Neural cell (in vitro differentiated cells): ENCODE results near the gene RYR3. TPM values are rescaled to one million over a fixed set of nuclear protein-coding genes. Genes with fewer than 3 reads are reported as not detected.

Experiments
- H2AFZ ChIP-seq: fragments of 200-600, 300-800 bp; sonication (generic), shearing (Covaris generic); 2 replicates; pipeline ENCODE4 v1.6.0; 2014; ENCODE audit warnings: low read depth, mild to moderate bottlenecking, antibody characterized with exemption, low read length, moderate library complexity
- H3F3A ChIP-seq: fragments of 200-600 bp; shearing (Covaris generic); 2 replicates; pipeline ENCODE4 v1.6.1; 2016; ENCODE audit warnings: mild to moderate bottlenecking, moderate library complexity, mixed read lengths, antibody characterized with exemption, low read length; ENCODE audit not compliant: insufficient read depth, poor library complexity, severe bottlenecking
- H3K27ac ChIP-seq: fragments of 200-600, 300-800 bp; sonication (generic), shearing (Covaris generic); 2 replicates; pipeline ENCODE4 v1.5.1; 2014; ENCODE audit warnings: mild to moderate bottlenecking, low read length, moderate library complexity
- H3K27me3 ChIP-seq: fragments of 300-800, 200-600 bp; sonication (generic), shearing (Covaris generic); 2 replicates; pipeline ENCODE4 v1.6.0; 2014; ENCODE audit warnings: mild to moderate bottlenecking, low read depth, low read length, moderate library complexity; ENCODE audit not compliant: insufficient read depth
- H3K36me3 ChIP-seq: fragments of 300-800, 200-600 bp; sonication (generic), shearing (Covaris generic); 2 replicates; pipeline ENCODE4 v1.5.1; 2014; ENCODE audit warnings: mild to moderate bottlenecking, antibody characterized with exemption, low read length, moderate library complexity; ENCODE audit not compliant: insufficient read depth
- H3K4me2 ChIP-seq: fragments of 300-800, 200-600 bp; sonication (generic), shearing (Covaris generic); 2 replicates; pipeline ENCODE4 v1.6.0; 2014; ENCODE audit warnings: mild to moderate bottlenecking, low read length
- H3K4me3 ChIP-seq: fragments of 300-800, 200-600 bp; sonication (generic), shearing (Covaris generic); 2 replicates; pipeline ENCODE4 v1.5.1; 2014; ENCODE audit warnings: mild to moderate bottlenecking, low read length, moderate library complexity
- H3K79me2 ChIP-seq: fragments of 200-600 bp; shearing (Covaris generic); replicated peaks from 2 replicates; pipeline ENCODE4 v1.6.0; 2014; ENCODE audit warnings: mild to moderate bottlenecking, low read length, moderate library complexity; ENCODE audit not compliant: insufficient read depth
- H3K9ac ChIP-seq: fragments of 300-800, 200-600 bp; sonication (generic), shearing (Covaris generic); 2 replicates; pipeline ENCODE4 v1.6.1; 2016; ENCODE audit warnings: mild to moderate bottlenecking, low read length, mixed read lengths
- H3K9me2 ChIP-seq: fragments of 200-600 bp; shearing (Covaris generic); 2 replicates; pipeline ENCODE4 v1.6.1; 2016; ENCODE audit warnings: mild to moderate bottlenecking, low read length, mixed read lengths; ENCODE audit not compliant: insufficient read depth
- H3K9me3 ChIP-seq: fragments of 200-600, 300-800 bp; sonication (generic), shearing (Covaris generic); 2 replicates; pipeline ENCODE4 v1.6.1; 2016; ENCODE audit warnings: mild to moderate bottlenecking, mixed run types, low read length, moderate library complexity, mixed read lengths
- H4K20me1 ChIP-seq: fragments of 200-600 bp; shearing (Covaris generic); 2 replicates; pipeline ENCODE4 v1.6.1; 2016; ENCODE audit warnings: mild to moderate bottlenecking, mixed run types; ENCODE audit not compliant: insufficient read depth
- CTCF ChIP-seq: fragments of 450-650 bp; IDR thresholded peaks from 2 replicates; pipeline ENCODE4 v1.5.1; 2014; ENCODE audit warnings: antibody characterized with exemption, mild to moderate bottlenecking, moderate library complexity; ENCODE audit not compliant: poor library complexity, severe bottlenecking
- EP300 ChIP-seq: fragments of 450-650 bp; conservative IDR thresholded peaks from 2 replicates; pipeline ENCODE4 v1.6.1; 2014; ENCODE audit warnings: antibody characterized with exemption, mild to moderate bottlenecking, moderate library complexity; ENCODE audit not compliant: poor library complexity, severe bottlenecking
- EZH2 ChIP-seq: fragments of 200-600, 300-800 bp; shearing (Covaris generic), sonication (generic); IDR thresholded peaks from 2 replicates; pipeline ENCODE4 v1.6.1; 2014; ENCODE audit warnings: antibody characterized with exemption, low read length, borderline replicate concordance, mild to moderate bottlenecking; ENCODE audit not compliant: insufficient read depth, poor library complexity, severe bottlenecking
- MXI1 ChIP-seq: fragments of 450-650 bp; conservative IDR thresholded peaks from 2 replicates; pipeline ENCODE4 v1.6.1; 2014; ENCODE audit warnings: antibody characterized with exemption, mild to moderate bottlenecking; ENCODE audit not compliant: poor library complexity, severe bottlenecking
- POLR2AphosphoS5 ChIP-seq: IDR thresholded peaks from 2 replicates; pipeline ENCODE4 v1.6.1; 2012
- RAD21 ChIP-seq: fragments of 450-650 bp; conservative IDR thresholded peaks from 2 replicates; pipeline ENCODE4 v1.6.1; 2014; ENCODE audit warnings: antibody characterized with exemption, mild to moderate bottlenecking, moderate library complexity
- REST ChIP-seq: IDR thresholded peaks from 2 replicates; pipeline ENCODE4 v1.6.1; 2012; ENCODE audit warnings: borderline replicate concordance
- SMC3 ChIP-seq: fragments of 450-650 bp; conservative IDR thresholded peaks from 2 replicates; pipeline ENCODE4 v1.6.1; 2014; ENCODE audit warnings: antibody characterized with exemption, mild to moderate bottlenecking, moderate library complexity; ENCODE audit not compliant: poor library complexity
- TAF1 ChIP-seq: IDR thresholded peaks from 2 replicates; pipeline ENCODE4 v1.6.1; 2012; ENCODE audit warnings: low read depth
- polyA plus RNA-seq: library from polyadenylated mRNA; depleted of rRNA; stranded (reverse); fragments of >200 nt; gene quantifications from 2 replicates; pipeline ENCODE4 v1.2.3, GENCODE V29; 2014

Gene RYR3
- polyA plus RNA-seq, 1 donor from 2014 or later: 12.6 TPM

GRCh38 chr15:33438396-33438795, 127.6 kb downstream of the RYR3 start:
- H3K9me3 ChIP-seq: no peaks in the 10 kb centered on the region
- H3K4me2 ChIP-seq: no peak overlapping the region
- no peak for TF ChIP-seq TAF1
- no peak for TF ChIP-seq REST
- no peak for TF ChIP-seq SMC3
- no peak for TF ChIP-seq CTCF
- TF ChIP-seq EZH2: no peak
- no peak for TF ChIP-seq POLR2AphosphoS5
- H3K27ac ChIP-seq: no peak overlapping the region
- no peaks in the 10 kb centered on the region for H3K79me2 ChIP-seq
- H3K9me2 ChIP-seq: no peaks in the 10 kb centered on the region
- H2AFZ ChIP-seq: no peak overlapping the region
- H3F3A ChIP-seq: no peaks in the 10 kb centered on the region
- H3K36me3 ChIP-seq: no peaks in the 10 kb centered on the region
- no peak overlapping the region for H3K9ac ChIP-seq
- no peaks in the 10 kb centered on the region for H3K27me3 ChIP-seq
- H4K20me1 ChIP-seq: no peaks in the 10 kb centered on the region
- H3K4me3 ChIP-seq: no peak overlapping the region

- TF ChIP-seq TAF1: no peak
- peak; percentile 27 for TF ChIP-seq POLR2AphosphoS5
- no peak overlapping the region for H3K27ac ChIP-seq
- H3F3A ChIP-seq: no peaks in the 10 kb centered on the region
- H3K36me3 ChIP-seq: no peaks in the 10 kb centered on the region
- no peaks in the 10 kb centered on the region for H3K9me3 ChIP-seq
- no peaks in the 10 kb centered on the region for H3K27me3 ChIP-seq
- no peaks in the 10 kb centered on the region for H3K79me2 ChIP-seq
- H2AFZ ChIP-seq: no peak overlapping the region
- no peak overlapping the region for H3K9ac ChIP-seq
- no peak overlapping the region for H3K4me3 ChIP-seq
- H3K9me2 ChIP-seq: no peaks in the 10 kb centered on the region
- no peak overlapping the region for H3K4me2 ChIP-seq
- no peaks in the 10 kb centered on the region for H4K20me1 ChIP-seq
These were observed 130.1 kb downstream of the RYR3 start for GRCh38 chr15:33440900-33441299.

GRCh38 chr15:33442449-33442848, 131.7 kb downstream of the RYR3 start:
- Histone ChIP-seq H3K79me2 (no peaks in the 10 kb centered on the region), H2AFZ (no peak overlapping the region), H3K9me2 (no peaks in the 10 kb centered on the region), H3F3A (no peaks in the 10 kb centered on the region), H3K4me3 (no peak overlapping the region), H3K27ac (no peak overlapping the region), H3K36me3 (no peaks in the 10 kb centered on the region), H4K20me1 (no peaks in the 10 kb centered on the region), H3K4me2 (no peak overlapping the region), H3K9me3 (no peaks in the 10 kb centered on the region), H3K9ac (no peak overlapping the region), H3K27me3 (no peaks in the 10 kb centered on the region)
- TF ChIP-seq REST (no peak), RAD21 (no peak), CTCF (no peak), POLR2AphosphoS5 (no peak), EZH2 (no peak), MXI1 (no peak), EP300 (no peak), TAF1 (no peak), SMC3 (no peak)
